Peyer's patch (tissue), 4 donors: ENCODE results near the gene KATNAL2. TPM values are rescaled to one million over a fixed set of nuclear protein-coding genes. Genes with fewer than 3 reads are reported as not detected.

Experiments used
- DNase-seq, 3 donors: peaks; one replicate each; pipeline ENCODE4 v3.0.0-alpha.2; 2017 to 2019
- H3K27ac ChIP-seq, 4 donors: fragments of 200-600 bp; sonication (generic); one replicate each; pipeline ENCODE4 v1.5.1; 2016 to 2019
- H3K27me3 ChIP-seq, 2 donors: fragments of 200-600 bp; sonication (generic); one replicate each; pipeline ENCODE4 v1.5.1; 2019
- H3K36me3 ChIP-seq, 3 donors: fragments of 200-600 bp; sonication (generic); one replicate each; pipeline ENCODE4 v1.5.1; 2016 to 2019
- H3K4me1 ChIP-seq, 4 donors: fragments of 200-600 bp; sonication (generic); one replicate each; pipeline ENCODE4 v1.5.1; 2016 to 2019
- H3K4me3 ChIP-seq, 4 donors: fragments of 200-600 bp; sonication (generic); 1 replicate in 3 of 4; 2 replicates in 1 of 4; pipeline ENCODE4 v1.5.1; 2016 to 2019; ENCODE audit warnings: mild to moderate bottlenecking in 1 of 4
- H3K9me3 ChIP-seq, 4 donors: fragments of 200-600 bp; sonication (generic); one replicate each; pipeline ENCODE4 v1.5.1; 2016 to 2019; ENCODE audit warnings: mild to moderate bottlenecking in 1 of 4
- CTCF ChIP-seq, 6 experiments: fragments of 450-650 bp in 4 of 6; fragments of 200-600 bp in 2 of 6; sonication (generic) in 1 of 6; IDR thresholded peaks; one replicate each; pipeline ENCODE4 v1.5.1; 2017 to 2019; ENCODE audit warnings: antibody characterized with exemption in 6 of 6, mild to moderate bottlenecking in 3 of 6, moderate library complexity in 1 of 6
- POLR2A ChIP-seq, 2 donors: fragments of 450-650 bp; IDR thresholded peaks; one replicate each; pipeline ENCODE4 v1.5.1; 2017; ENCODE audit warnings: antibody characterized with exemption in 2 of 2, mild to moderate bottlenecking in 2 of 2, moderate library complexity in 2 of 2
- total RNA-seq, 4 donors: library from RNA; depleted of rRNA; stranded (reverse); fragments of >200 nt; gene quantifications; one replicate each; pipeline ENCODE4 v1.1.0, GENCODE V29; 2016

The KATNAL2 gene
- total RNA-seq, 4 donors from 2014 or later: 0.67 to 2.1 (median 0.88) TPM; not detected in 1

GRCh38 chr18:47121146-47121545, 203.7 kb downstream of the KATNAL2 start:
- no peak overlapping the region for H3K27ac ChIP-seq
- DNase-seq: no peak
- no peak overlapping the region for H3K4me3 ChIP-seq
- H3K27me3 ChIP-seq: no peaks in the 10 kb centered on the region
- H3K9me3 ChIP-seq: no peaks in the 10 kb centered on the region
- peaks cover 0 to 8% (median 0%) of the 10 kb centered on the region in 3 donors for H3K36me3 ChIP-seq
- no peaks in the 10 kb centered on the region for H3K4me1 ChIP-seq
- no peak for TF ChIP-seq CTCF (IDR thresholded peaks at IDR 0.05)
- no peak for TF ChIP-seq POLR2A (IDR thresholded peaks at IDR 0.05)

- Histone ChIP-seq H3K9me3 (no peaks in the 10 kb centered on the region), H3K4me1 (no peaks in the 10 kb centered on the region), H3K4me3 (no peak overlapping the region), H3K36me3 (no peaks in the 10 kb centered on the region), H3K27ac (no peak overlapping the region), H3K27me3 (no peaks in the 10 kb centered on the region)
- DNase-seq: no peak
- TF ChIP-seq CTCF (IDR thresholded peaks at IDR 0.05) (no peak), POLR2A (IDR thresholded peaks at IDR 0.05) (no peak)
These were observed 223.9 kb downstream of the KATNAL2 start for GRCh38 chr18:47141289-47141688.

GRCh38 chr18:47143153-47143552, 225.8 kb downstream of the KATNAL2 start:
- TF ChIP-seq POLR2A (IDR thresholded peaks at IDR 0.05): no peak
- TF ChIP-seq CTCF (IDR thresholded peaks at IDR 0.05): no peak
- no peak overlapping the region for H3K27ac ChIP-seq
- DNase-seq: no peak
- H3K4me3 ChIP-seq: no peak overlapping the region
- no peaks in the 10 kb centered on the region for H3K9me3 ChIP-seq
- H3K4me1 ChIP-seq: no peaks in the 10 kb centered on the region
- H3K27me3 ChIP-seq: no peaks in the 10 kb centered on the region
- no peaks in the 10 kb centered on the region for H3K36me3 ChIP-seq

GRCh38 chr18:47143899-47144485, 226.6 kb downstream of the KATNAL2 start:
- Histone ChIP-seq H3K9me3 (no peaks in the 10 kb centered on the region), H3K4me3 (no peak overlapping the region), H3K4me1 (peaks cover 0 to under 1% (median 0%) of the 10 kb centered on the region in 4 donors), H3K27me3 (no peaks in the 10 kb centered on the region), H3K27ac (no peak overlapping the region), H3K36me3 (no peaks in the 10 kb centered on the region)
- no peak for TF ChIP-seq CTCF (IDR thresholded peaks at IDR 0.05)
- no peak for TF ChIP-seq POLR2A (IDR thresholded peaks at IDR 0.05)
- DNase-seq: no peak

GRCh38 chr18:47146206-47146605, 228.8 kb downstream of the KATNAL2 start:
- DNase-seq: no peak
- TF ChIP-seq POLR2A (IDR thresholded peaks at IDR 0.05): no peak
- no peak for TF ChIP-seq CTCF (IDR thresholded peaks at IDR 0.05)
- no peak overlapping the region for H3K4me3 ChIP-seq
- no peaks in the 10 kb centered on the region for H3K27me3 ChIP-seq
- no peak overlapping the region for H3K27ac ChIP-seq
- H3K36me3 ChIP-seq: no peaks in the 10 kb centered on the region
- H3K9me3 ChIP-seq: no peaks in the 10 kb centered on the region
- H3K4me1 ChIP-seq: peaks cover 0 to 6% (median under 1%) of the 10 kb centered on the region in 4 donors
